ENCODE measurements around the gene RNF5. TPM values are rescaled to one million over a fixed set of nuclear protein-coding genes. Genes with fewer than 3 reads are reported as not detected.

The RNF5 gene
- total RNA-seq, 1 donor from 2014 or later = 90.1 TPM

DNA sequence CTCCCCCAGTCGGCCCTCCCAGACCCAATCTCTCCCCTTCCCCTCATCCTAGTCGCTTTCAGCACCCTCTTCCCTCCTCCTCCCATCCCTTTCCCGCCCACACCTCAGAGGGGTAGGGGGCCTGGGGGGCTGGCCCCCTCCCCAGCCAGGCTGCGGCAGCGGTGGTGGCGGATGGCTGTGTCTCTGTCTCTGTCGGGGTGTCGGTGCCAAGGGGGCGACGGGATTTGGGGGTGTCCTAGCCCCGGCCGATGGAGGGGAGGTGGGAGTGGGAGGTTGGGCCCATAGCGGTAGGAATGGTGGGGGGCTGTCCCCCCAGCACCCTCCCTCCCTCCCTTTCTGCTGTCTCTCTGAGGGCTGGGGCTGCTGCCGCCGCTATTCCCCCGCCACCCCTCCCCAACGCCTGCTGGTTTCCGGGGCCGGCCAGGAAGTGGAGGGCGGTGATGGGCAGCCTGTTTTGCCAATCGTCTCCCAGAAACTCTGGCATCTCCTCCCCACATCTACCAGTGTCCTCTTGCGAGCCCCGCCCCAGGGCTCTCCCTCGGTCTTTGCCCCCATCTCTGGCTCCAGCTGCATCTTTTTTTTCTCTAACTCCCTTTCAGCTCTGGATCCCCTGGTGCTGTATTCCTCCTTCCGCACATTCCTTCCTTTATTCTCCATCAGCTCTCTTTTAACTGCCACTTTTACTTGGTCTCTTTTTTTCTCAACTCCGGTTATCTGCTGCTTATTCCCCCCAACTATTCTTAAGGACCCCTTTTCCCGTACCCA is 2.3 kb upstream of the RNF5 start, which contains the start of gene AGPAT1:
AGPAT1 (minus strand) TSS at position 374 of the 765 bp plus-strand sequence. CDS start 4,588 bp downstream, outside the sequence.
- H3K27me3 ChIP-seq (ENCODE audit: control insufficient read depth, insufficient read depth, low read length) = no peaks in the 10 kb centered on the region
- no peaks in the 10 kb centered on the region for H3K36me3 ChIP-seq (ENCODE audit: control insufficient read depth, insufficient read depth, low read length)
- DNase-seq (ENCODE audit: low read depth) = peak; percentile 81
- TF ChIP-seq, protein P1, sequence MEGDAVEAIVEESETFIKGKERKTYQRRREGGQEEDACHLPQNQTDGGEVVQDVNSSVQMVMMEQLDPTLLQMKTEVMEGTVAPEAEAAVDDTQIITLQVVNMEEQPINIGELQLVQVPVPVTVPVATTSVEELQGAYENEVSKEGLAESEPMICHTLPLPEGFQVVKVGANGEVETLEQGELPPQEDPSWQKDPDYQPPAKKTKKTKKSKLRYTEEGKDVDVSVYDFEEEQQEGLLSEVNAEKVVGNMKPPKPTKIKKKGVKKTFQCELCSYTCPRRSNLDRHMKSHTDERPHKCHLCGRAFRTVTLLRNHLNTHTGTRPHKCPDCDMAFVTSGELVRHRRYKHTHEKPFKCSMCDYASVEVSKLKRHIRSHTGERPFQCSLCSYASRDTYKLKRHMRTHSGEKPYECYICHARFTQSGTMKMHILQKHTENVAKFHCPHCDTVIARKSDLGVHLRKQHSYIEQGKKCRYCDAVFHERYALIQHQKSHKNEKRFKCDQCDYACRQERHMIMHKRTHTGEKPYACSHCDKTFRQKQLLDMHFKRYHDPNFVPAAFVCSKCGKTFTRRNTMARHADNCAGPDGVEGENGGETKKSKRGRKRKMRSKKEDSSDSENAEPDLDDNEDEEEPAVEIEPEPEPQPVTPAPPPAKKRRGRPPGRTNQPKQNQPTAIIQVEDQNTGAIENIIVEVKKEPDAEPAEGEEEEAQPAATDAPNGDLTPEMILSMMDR (IDR thresholded peaks at IDR 0.05; ENCODE audit: insufficient read depth, low read length, poor library complexity, severe bottlenecking) = no peak
- peak within 1 kb of the TSS; percentile 99 for H3K4me3 ChIP-seq (ENCODE audit: low read depth, low read length)

DNA sequence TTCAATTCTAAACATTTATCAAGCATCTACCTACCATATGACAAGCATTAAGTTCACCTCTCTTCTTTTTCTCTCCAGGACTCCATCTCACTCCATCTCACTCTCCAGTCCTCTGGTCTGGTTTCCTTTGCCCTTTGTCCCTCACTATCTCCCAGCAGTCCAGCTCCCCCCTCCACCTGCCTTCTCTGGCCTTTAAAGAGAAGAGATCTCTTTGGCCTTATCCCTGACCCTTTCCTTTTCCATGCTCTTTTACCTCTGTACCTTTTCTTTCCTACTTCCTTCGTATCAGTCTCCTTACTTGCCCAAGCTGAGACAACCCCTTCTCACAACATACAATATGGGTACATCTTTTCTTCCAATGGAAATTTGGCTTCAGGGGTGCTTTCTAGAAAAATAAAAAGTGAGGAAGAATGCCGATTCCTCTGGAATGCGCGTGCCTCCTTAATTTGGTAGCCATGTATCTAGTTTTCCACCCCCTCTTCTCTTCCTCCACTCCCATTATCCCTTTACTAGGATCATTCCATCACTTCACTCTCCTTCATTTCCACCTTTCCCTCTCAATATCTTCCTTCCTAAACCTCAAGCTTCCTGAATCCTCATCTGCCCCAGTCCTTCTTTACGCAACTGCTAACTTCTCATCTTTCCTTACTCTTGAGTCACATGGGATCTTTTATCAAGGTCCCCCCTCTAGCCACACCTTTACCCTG is 1.6 kb upstream of the RNF5 start:
- H3K36me3 ChIP-seq (ENCODE audit: control insufficient read depth, insufficient read depth, low read length) = no peaks in the 10 kb centered on the region
- TF ChIP-seq, protein P1 (IDR thresholded peaks at IDR 0.05; ENCODE audit: insufficient read depth, low read length, poor library complexity, severe bottlenecking) = no peak
- no peak for DNase-seq (ENCODE audit: low read depth)
- peak overlapping the region; percentile 99 for H3K4me3 ChIP-seq (ENCODE audit: low read depth, low read length)
- no peaks in the 10 kb centered on the region for H3K27me3 ChIP-seq (ENCODE audit: control insufficient read depth, insufficient read depth, low read length)

DNA sequence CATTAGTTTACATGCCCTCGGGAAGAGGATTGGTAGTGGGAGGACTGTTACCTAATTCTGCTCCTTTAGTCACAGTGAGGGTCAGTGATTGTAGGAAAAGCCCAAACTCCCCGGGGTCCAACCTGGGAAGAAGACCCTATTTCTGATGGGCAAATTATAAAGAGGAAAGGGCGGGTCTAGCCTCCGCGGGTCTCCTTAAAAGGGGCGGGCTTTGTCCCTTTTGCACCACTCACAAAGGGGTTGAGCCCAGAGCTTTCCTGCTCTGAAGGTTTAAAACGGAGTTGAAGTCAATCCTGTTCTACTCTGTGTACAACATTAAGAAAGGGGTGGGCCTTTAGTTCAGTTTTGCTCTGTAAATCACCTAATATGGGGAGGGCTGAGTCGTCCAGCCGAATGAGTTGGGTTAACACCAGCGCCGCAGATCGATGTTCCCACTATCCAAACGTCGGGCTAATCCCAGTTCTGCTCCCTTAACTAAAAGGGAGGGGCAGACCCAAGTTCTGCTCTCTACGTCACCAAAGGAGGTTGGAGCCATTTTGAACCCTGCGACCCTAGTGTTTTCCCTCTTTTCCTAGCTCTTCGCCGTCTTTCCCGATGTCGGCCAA is 920 bp upstream of the RNF5 start:
- H3K36me3 ChIP-seq (ENCODE audit: control insufficient read depth, insufficient read depth, low read length) = no peaks in the 10 kb centered on the region
- no peaks in the 10 kb centered on the region for H3K27me3 ChIP-seq (ENCODE audit: control insufficient read depth, insufficient read depth, low read length)
- TF ChIP-seq, protein P1 (IDR thresholded peaks at IDR 0.05; ENCODE audit: insufficient read depth, low read length, poor library complexity, severe bottlenecking) = no peak
- H3K4me3 ChIP-seq (ENCODE audit: low read depth, low read length) = peak overlapping the region; percentile 99
- no peak for DNase-seq (ENCODE audit: low read depth)

DNA sequence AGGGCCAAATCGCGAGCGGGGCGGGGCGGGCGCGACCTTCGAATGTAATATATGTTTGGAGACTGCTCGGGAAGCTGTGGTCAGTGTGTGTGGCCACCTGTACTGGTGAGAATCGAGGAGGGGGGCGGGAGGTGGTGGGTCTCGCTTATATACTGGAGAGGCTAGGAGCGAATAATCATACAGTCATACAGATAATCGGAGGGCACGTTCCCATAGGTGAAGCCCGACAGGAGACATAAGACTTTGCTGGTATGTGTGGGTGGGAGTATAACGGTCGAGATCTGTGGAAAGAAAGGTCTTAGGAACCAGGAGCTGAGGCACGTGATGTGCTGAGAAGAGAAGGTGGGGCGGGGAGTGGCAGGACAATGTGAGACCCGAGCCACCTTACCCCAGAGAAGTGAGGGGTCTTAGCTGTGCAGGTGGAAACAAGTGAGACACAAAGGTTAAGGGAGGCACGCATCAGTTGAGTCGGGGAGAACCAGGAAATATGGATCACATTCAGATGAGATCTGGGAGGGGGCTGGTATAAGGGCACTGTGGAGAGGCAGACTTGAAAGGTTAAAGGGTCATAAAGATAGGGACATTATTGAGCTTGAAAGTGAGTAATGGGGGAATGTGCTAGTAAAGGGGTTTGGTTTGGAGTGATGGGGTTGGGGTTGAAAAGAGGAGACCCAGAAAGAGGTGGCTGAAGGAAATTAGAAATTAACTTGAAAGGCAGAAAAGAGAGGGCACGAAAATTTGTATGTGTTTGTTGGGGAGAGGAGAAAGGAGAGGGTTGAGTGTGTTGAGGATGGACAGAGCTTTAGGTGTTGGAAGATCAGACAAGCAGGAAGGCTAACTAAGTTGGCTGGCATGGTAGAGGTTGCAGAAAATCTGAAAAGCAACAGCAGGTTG is 589 bp downstream of the RNF5 start:
- DNase-seq (ENCODE audit: low read depth) = no peak
- TF ChIP-seq, protein P1 (IDR thresholded peaks at IDR 0.05; ENCODE audit: insufficient read depth, low read length, poor library complexity, severe bottlenecking) = no peak
- Histone ChIP-seq H3K4me3 (ENCODE audit: low read depth, low read length) (peak overlapping the region; percentile 99), H3K27me3 (ENCODE audit: control insufficient read depth, insufficient read depth, low read length) (no peaks in the 10 kb centered on the region), H3K36me3 (ENCODE audit: control insufficient read depth, insufficient read depth, low read length) (no peaks in the 10 kb centered on the region)

DNA sequence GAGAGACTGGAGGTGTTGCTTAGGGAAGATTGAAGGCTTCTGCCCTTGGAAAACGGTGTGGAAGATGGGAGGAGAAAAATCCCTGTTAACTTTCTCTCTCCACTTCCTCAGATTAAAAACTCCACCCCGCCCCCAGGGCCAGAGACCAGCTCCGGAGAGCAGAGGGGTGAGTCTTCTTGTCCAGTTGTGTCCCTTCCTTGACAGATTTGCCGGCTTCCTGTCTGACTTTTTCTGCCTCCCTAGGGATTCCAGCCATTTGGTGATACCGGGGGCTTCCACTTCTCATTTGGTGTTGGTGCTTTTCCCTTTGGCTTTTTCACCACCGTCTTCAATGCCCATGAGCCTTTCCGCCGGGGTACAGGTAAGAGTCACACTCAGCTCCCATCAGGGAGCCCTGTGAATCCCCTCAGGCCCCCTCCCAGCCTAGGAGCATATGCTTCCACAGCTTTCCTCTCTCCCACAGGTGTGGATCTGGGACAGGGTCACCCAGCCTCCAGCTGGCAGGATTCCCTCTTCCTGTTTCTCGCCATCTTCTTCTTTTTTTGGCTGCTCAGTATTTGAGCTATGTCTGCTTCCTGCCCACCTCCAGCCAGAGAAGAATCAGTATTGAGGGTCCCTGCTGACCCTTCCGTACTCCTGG is 1.7 kb downstream of the RNF5 start:
- TF ChIP-seq, protein P1 (IDR thresholded peaks at IDR 0.05; ENCODE audit: insufficient read depth, low read length, poor library complexity, severe bottlenecking) = no peak
- no peaks in the 10 kb centered on the region for H3K27me3 ChIP-seq (ENCODE audit: control insufficient read depth, insufficient read depth, low read length)
- H3K36me3 ChIP-seq (ENCODE audit: control insufficient read depth, insufficient read depth, low read length) = no peaks in the 10 kb centered on the region
- DNase-seq (ENCODE audit: low read depth) = no peak
- no peak overlapping the region for H3K4me3 ChIP-seq (ENCODE audit: low read depth, low read length)
